SJCRH30 (cell line): ENCODE results near the gene CAPN13. TPM values are rescaled to one million over a fixed set of nuclear protein-coding genes. Genes with fewer than 3 reads are reported as not detected.

Experiments
- DNase-seq, 2 experiments: peaks; one replicate each; pipeline ENCODE4 v3.0.0-alpha.2; 2015 to 2020
- H3K27ac ChIP-seq: fragments of 250-450 bp; sonication (Bioruptor Pico); 2 replicates; pipeline ENCODE4 v1.5.1; 2020; ENCODE audit warnings: mild to moderate bottlenecking, moderate library complexity
- H3K27me3 ChIP-seq: fragments of 250-450 bp; sonication (Bioruptor Pico); 2 replicates; pipeline ENCODE4 v1.5.1; 2020; ENCODE audit warnings: mild to moderate bottlenecking, moderate library complexity
- H3K36me3 ChIP-seq: fragments of 250-450 bp; sonication (Bioruptor Pico); 2 replicates; pipeline ENCODE4 v1.5.1; 2020; ENCODE audit warnings: mild to moderate bottlenecking, moderate library complexity
- H3K4me1 ChIP-seq: fragments of 250-450 bp; sonication (Bioruptor Pico); 2 replicates; pipeline ENCODE4 v1.5.1; 2020; ENCODE audit warnings: mild to moderate bottlenecking, moderate library complexity
- H3K4me3 ChIP-seq: fragments of 250-450 bp; sonication (Bioruptor Pico); 2 replicates; pipeline ENCODE4 v1.5.1; 2020; ENCODE audit warnings: mild to moderate bottlenecking, moderate library complexity
- H3K9me3 ChIP-seq: fragments of 250-450 bp; sonication (Bioruptor Pico); replicated peaks from 2 replicates; pipeline ENCODE4 v1.5.1; 2020; ENCODE audit warnings: mild to moderate bottlenecking, moderate library complexity
- total RNA-seq: library from RNA; depleted of rRNA; stranded (reverse); fragments of >200 nt; shearing (Covaris generic); gene quantifications from 2 replicates; pipeline ENCODE4 v1.2.3, GENCODE V29; 2014

The CAPN13 gene
- total RNA-seq, 1 experiment from 2014 or later = not detected

DNA sequence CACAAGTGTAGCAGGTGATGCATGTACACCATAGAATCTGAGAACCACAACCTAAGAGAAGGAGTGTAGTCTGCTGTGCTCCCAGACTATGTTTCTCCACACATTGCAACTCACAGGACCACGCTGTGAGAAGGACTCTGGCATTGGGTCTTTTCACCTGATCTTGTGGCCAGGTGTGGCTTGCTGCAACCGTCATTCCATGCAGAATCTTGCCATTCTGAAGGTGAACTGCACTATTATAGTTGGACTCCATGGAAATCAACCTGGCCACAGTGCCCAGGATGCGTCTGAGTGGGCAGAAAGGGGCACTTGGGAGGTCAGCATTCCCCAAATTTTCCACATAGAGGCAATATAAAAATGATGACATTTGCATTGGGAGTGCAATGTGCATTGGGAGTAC, 122.2 kb downstream of the CAPN13 start:
- Histone ChIP-seq H3K9me3 (no peaks in the 10 kb centered on the region), H3K4me1 (no peaks in the 10 kb centered on the region)
- no peak for DNase-seq

DNA sequence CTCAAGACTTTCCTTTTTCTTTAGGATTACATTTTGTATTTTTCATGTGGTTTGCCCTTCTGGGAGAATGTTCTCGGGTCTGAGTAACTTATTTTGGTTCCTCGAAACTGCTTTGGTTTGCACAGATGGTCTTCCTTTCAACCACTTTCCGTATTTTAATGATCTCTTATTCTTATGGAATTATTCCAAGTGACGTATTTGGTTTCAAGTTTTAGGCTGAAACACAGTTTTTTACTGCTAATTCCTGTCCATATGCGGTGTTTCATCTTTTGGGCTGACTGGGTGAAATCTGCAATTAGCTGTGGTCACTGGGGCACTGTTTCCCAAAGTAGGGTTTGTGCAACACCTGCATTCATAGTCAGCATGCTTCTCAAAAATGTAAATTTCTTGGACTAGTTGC, 122.7 kb downstream of the CAPN13 start:
- H3K27ac ChIP-seq = no peak overlapping the region
- no peaks in the 10 kb centered on the region for H3K36me3 ChIP-seq
- H3K4me1 ChIP-seq = no peaks in the 10 kb centered on the region; the same call in 1 of the 2 replicates
- DNase-seq = no peak
- H3K4me3 ChIP-seq = no peak overlapping the region
- no peaks in the 10 kb centered on the region; the same call in none of the 2 replicates for H3K27me3 ChIP-seq
- no peaks in the 10 kb centered on the region for H3K9me3 ChIP-seq

More for the DNA sequence above, 122.2 kb downstream of the CAPN13 start:
- H3K36me3 ChIP-seq = no peaks in the 10 kb centered on the region
- H3K27me3 ChIP-seq = no peaks in the 10 kb centered on the region; the same call in none of the 2 replicates
- H3K27ac ChIP-seq = no peak overlapping the region
- no peak overlapping the region for H3K4me3 ChIP-seq

DNA sequence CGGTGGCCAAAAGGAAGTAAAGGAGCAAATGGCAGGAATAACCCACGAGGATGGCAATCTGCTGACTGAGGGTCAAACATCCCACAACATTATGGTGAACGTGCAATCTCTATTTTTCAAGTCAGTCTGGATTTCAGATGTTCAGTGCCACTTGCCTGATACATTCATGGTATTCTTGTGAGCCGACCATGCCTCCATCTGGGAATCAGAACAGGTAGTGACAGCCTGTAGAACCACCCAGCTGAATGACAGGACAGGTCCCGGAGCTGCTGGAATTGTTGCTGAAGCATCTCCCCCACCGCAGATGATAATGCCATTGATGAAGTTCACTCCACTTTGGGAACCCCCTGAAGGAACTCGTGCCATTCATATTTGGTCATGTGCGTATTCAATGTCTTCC, 123.2 kb downstream of the CAPN13 start:
- H3K27ac ChIP-seq = no peak overlapping the region
- H3K4me3 ChIP-seq = no peak overlapping the region
- H3K36me3 ChIP-seq = no peaks in the 10 kb centered on the region
- DNase-seq = no peak
- H3K9me3 ChIP-seq = no peaks in the 10 kb centered on the region
- H3K4me1 ChIP-seq = no peaks in the 10 kb centered on the region; the same call in 1 of the 2 replicates
- H3K27me3 ChIP-seq = no peaks in the 10 kb centered on the region; the same call in none of the 2 replicates

DNA sequence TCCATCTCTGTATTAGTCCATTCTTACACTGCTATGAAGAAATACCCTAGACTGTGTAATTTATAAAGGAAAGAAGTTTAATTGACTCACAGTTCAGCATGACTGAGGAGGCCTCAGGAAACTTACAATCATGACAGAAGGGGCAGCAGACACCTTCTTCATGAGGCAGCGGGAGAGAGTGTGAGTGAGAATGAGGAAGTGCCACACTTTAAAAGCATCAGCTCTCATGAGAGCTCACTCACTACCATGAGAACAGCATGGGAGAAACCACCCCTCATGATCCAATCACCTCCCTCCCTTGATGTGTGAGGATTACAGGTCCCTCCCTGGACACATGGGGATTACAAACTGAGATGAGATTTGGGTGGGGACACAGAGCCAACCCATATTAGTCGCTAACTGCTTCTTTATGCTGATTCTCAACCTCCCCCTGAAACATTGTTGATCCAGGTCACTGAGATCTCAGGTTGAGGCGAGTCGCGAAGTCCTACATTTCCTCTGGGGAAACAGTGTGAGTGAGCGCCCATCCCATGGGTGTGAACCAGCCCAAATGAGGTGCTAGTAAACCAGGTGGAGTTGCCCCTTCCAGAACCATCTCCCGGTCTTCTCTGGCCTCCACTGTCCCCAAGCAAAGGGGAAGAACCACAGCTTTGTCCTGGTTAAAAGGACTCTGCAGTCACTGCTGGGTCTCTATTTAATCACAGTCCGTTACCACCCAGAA, 123.8 kb downstream of the CAPN13 start:
- H3K4me3 ChIP-seq = no peak overlapping the region
- H3K36me3 ChIP-seq = no peaks in the 10 kb centered on the region
- H3K4me1 ChIP-seq = no peaks in the 10 kb centered on the region; the same call in 1 of the 2 replicates
- H3K9me3 ChIP-seq = no peaks in the 10 kb centered on the region
- no peaks in the 10 kb centered on the region; the same call in none of the 2 replicates for H3K27me3 ChIP-seq
- H3K27ac ChIP-seq = no peak overlapping the region
- no peak for DNase-seq

DNA sequence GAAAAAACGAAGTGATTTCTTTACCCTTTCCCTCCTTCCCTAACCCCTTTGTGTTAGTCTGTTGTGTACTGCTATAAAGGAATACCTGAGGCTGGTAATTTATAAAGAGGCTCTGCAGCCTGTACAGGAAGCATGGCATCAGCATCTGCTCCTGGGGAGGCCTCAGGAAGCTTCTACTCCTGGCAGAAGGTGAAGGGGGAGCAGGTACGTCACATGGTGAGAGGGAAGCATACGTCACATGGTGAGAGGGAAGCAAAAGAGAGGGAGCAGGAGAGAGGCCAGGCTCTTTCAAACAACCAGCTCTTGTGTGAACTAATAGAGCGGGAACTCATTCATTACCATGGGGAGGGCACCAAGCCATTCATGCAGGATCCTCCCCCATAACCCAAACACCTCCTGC, 126.2 kb downstream of the CAPN13 start:
- Histone ChIP-seq H3K4me1 (no peaks in the 10 kb centered on the region; the same call in 1 of the 2 replicates), H3K9me3 (no peaks in the 10 kb centered on the region), H3K4me3 (no peak overlapping the region), H3K27me3 (no peaks in the 10 kb centered on the region; the same call in none of the 2 replicates), H3K36me3 (no peaks in the 10 kb centered on the region), H3K27ac (no peak overlapping the region)
- DNase-seq = peak in 1 of 2 experiments; percentile 0

DNA sequence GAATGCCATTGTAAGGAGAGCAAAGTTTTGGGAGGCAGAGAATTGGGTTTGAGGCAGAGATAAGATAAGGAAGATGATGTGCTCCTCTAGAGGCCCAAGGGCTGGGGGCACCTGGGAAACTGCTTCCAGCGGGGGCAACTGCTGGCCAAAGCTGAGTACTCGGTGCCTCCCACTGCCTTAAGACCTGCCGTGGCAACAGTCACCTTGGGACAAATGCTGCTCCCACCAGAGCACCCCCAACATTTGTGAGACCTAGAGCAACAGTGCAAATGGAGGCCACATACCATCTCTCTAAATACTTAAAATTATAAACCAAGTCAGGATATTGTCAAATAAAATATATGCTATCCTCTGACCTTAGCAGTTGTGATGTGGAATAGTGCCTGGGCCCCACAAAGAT, 127.1 kb downstream of the CAPN13 start:
- Histone ChIP-seq H3K4me1 (no peaks in the 10 kb centered on the region; the same call in 1 of the 2 replicates), H3K27ac (no peak overlapping the region)
- DNase-seq = peak in 1 of 2 experiments; percentile 0

DNA sequence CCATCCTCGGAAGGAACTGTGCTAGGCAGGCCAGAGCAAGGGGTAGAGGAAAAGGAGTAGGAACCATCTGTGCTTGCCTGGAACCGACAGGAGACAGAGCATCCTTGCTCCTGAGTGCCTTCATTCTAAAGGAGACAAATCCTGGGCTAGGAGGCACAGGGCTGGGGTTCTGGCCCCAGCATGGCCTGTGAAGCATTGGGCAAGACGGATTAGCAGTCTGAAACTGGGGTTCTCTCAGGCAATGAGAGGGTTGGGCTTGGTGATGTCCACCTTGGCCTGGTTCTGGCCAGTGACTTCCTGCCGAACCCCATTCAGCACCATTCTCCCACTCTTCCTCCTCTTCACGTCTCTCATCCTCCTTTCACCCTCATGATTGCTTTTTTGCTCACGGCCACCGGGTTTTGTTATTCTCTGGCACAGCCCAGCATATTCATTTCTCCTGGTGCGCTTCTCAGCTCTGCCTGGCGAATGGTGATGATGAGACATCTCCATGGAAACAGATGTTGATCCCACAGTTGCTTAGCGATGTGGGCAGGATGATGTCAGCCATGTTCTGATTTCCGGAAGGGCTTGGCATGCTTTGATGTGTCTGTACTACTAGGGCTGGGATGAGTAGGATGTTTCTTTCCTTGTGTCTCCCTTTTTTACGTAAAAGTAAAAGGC, 127.7 kb downstream of the CAPN13 start:
- Histone ChIP-seq H3K9me3 (no peaks in the 10 kb centered on the region), H3K36me3 (no peaks in the 10 kb centered on the region), H3K4me3 (no peak overlapping the region), H3K4me1 (no peaks in the 10 kb centered on the region; the same call in 1 of the 2 replicates), H3K27me3 (no peaks in the 10 kb centered on the region; the same call in none of the 2 replicates), H3K27ac (no peak overlapping the region)
- DNase-seq = peak; percentile 51 to 55

More for the DNA sequence above, 127.1 kb downstream of the CAPN13 start:
- Histone ChIP-seq H3K27me3 (no peaks in the 10 kb centered on the region; the same call in none of the 2 replicates), H3K9me3 (no peaks in the 10 kb centered on the region), H3K4me3 (no peak overlapping the region), H3K36me3 (no peaks in the 10 kb centered on the region)

DNA sequence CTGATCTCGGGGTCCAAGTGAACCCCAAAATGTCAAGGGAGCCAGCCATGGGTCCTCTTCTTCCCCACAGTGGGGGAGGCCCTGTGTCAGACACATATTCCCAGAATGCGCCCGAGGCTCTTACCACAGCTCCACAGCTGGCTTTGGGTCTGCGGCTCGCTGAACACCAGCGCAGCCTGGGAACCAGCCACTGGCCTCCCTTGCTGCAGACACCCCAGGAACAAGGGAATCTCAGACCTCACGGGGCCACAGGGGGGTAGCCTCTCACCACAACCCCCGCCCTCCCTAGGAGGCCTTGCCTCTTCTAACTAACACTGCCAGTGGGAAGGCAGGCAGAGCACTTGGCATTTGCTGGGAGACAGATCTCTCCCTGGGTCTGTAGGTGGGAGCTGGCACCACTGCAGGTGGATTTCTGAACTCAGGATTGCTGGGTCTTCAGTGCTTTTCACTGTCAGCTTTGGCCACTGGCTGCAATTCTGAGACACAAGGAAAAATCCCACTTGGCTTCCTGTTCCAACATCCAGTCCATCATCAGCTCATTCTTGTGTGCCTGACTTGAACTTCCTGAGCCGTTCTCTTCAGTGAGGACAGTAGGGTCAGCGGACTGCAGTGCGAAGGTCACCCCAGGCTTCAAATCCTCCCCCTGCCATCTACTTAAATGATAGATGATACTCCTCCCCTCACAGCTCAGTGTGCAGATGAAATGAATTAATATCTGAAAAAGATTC, 128.7 kb downstream of the CAPN13 start:
- Histone ChIP-seq H3K27me3 (no peaks in the 10 kb centered on the region; the same call in 1 of the 2 replicates), H3K36me3 (no peaks in the 10 kb centered on the region), H3K4me3 (no peak overlapping the region), H3K4me1 (no peaks in the 10 kb centered on the region; the same call in 1 of the 2 replicates), H3K27ac (no peak overlapping the region), H3K9me3 (no peaks in the 10 kb centered on the region)
- DNase-seq = peak in 1 of 2 experiments; percentile 3

DNA sequence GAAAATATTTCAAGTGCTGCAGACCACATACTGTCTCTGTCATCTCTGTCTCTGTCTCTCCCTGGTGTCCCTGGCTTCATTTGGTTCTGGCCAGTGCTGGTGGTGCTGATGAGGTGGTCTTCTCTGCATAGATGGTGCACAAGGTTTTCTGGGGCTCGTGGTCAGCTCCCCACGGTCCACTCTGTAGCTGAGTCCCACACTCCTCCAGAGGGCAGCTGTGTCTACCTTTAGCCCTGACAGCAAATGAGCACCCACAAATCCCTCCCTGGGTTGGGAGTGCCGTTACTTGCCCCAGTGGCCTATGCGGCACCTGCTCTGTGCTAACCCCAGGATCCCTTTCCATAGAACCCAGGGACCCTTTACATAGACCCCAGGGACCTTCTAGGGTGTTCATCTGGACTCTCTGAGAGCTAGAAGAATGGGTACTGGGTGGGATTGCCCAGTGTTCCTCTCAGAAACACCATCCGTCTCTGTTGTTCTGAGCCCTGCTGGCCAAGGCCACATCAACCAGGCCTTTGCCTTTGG, 129.3 kb downstream of the CAPN13 start:
- H3K4me3 ChIP-seq = no peak overlapping the region
- no peaks in the 10 kb centered on the region for H3K36me3 ChIP-seq
- no peaks in the 10 kb centered on the region; the same call in 1 of the 2 replicates for H3K27me3 ChIP-seq
- no peak overlapping the region for H3K27ac ChIP-seq
- H3K4me1 ChIP-seq = no peaks in the 10 kb centered on the region; the same call in 1 of the 2 replicates
- DNase-seq = peak in 1 of 2 experiments; percentile 0
- H3K9me3 ChIP-seq = no peaks in the 10 kb centered on the region

DNA sequence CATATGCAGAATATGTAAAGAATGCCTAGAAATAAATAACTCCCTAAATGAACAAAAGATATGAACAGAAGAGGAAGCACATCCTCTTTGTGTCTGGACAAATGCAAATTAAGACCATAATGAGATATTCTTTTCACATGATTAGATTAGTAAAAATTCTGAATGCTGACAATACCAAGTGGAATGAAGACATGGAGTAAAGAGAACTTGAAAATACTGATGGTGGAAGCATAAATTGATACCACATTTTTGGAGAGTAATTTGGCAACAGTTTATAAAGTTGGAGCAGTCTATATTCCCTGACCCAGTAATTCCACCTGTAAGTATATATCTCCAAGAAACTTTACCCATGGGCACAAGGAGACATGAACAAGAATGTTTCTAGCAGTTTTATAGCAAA, 130.0 kb downstream of the CAPN13 start:
- DNase-seq = no peak
- Histone ChIP-seq H3K27ac (no peak overlapping the region), H3K27me3 (no peaks in the 10 kb centered on the region; the same call in 1 of the 2 replicates), H3K9me3 (0 out of 2 replicates have a peak, but pooled peaks cover 3% of the 10 kb centered on the region), H3K4me3 (no peak overlapping the region), H3K36me3 (no peaks in the 10 kb centered on the region), H3K4me1 (no peaks in the 10 kb centered on the region; the same call in 1 of the 2 replicates)

DNA sequence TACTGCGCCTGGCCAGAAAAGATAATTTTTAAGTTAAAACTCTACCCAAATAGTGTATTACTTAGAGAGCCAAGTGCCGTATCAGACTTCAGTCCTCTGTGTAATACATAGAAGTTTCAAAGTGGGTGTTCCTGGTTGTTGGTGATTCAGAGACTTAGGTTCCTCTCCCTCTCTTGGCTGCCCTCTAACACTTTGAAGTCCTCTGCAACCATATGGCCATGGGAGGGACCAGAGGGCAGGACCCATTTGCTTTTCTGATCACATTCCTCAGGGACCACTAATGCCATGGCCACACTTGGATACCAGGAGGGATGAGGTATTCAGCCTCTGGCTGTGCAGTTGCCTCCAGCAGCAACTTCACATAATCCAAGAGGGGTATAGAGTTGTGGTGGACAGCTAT, 131.5 kb downstream of the CAPN13 start:
- DNase-seq = peak; percentile 35 to 48
- Histone ChIP-seq H3K4me1 (no peaks in the 10 kb centered on the region; the same call in 1 of the 2 replicates), H3K4me3 (no peak overlapping the region), H3K27me3 (no peaks in the 10 kb centered on the region), H3K36me3 (no peaks in the 10 kb centered on the region), H3K27ac (no peak overlapping the region), H3K9me3 (0 out of 2 replicates have a peak, but pooled peaks cover 3% of the 10 kb centered on the region)

DNA sequence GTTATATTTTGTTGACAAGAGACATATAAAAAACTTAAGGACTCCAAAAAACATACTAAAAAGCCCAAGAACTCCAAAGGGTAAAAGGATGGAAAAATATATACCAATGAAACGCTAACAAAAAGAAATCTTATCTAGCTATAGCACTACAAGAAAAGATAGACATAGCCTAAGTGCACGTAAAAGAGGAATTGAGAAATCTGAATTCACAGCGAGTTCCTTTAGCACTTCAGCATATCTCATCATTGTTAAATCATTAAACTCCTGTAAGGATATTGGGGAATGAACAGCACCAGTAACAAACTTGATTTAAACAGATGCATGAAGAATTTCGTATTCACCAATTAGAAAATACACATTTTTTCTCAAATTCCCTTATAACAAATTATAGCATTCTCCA, 134.1 kb downstream of the CAPN13 start:
- Histone ChIP-seq H3K4me3 (no peak overlapping the region), H3K9me3 (peaks cover 8% of the 10 kb centered on the region), H3K27me3 (no peaks in the 10 kb centered on the region), H3K27ac (no peak overlapping the region), H3K36me3 (no peaks in the 10 kb centered on the region), H3K4me1 (no peaks in the 10 kb centered on the region)
- no peak for DNase-seq
